Type B pancreatic cell (in vitro differentiated cells): ENCODE data around the gene CAND2. TPM values are rescaled to one million over a fixed set of nuclear protein-coding genes. Genes with fewer than 3 reads are reported as not detected.
"Not testable (repeated sequence)": the region's sequence is repeated elsewhere in the genome, so short reads cannot be mapped to it uniquely, and the experiment has no call there.

Experiments
- DNase-seq: peaks from one replicate; pipeline ENCODE4 v3.0.0; 2021; ENCODE audit warnings: mixed read lengths; ENCODE audit not compliant: unreplicated experiment; ENCODE audit errors: extremely low spot score
- H3K27ac Mint-ChIP-seq: 2 replicates; pipeline ENCODE4 v1.8.0; 2021; ENCODE audit warnings: mild to moderate bottlenecking, mixed read lengths
- H3K27me3 Mint-ChIP-seq: 2 replicates; pipeline ENCODE4 v1.8.0; 2021; ENCODE audit warnings: mixed read lengths
- H3K36me3 Mint-ChIP-seq: 2 replicates; pipeline ENCODE4 v1.8.0; 2021; ENCODE audit warnings: mixed read lengths
- H3K4me1 Mint-ChIP-seq: one replicate; pipeline ENCODE4 v1.8.0; 2021; ENCODE audit warnings: mixed read lengths; ENCODE audit not compliant: unreplicated experiment
- H3K4me3 Mint-ChIP-seq: 2 replicates; pipeline ENCODE4 v1.8.0; 2021; ENCODE audit warnings: mild to moderate bottlenecking, mixed read lengths
- H3K9me3 Mint-ChIP-seq: 2 replicates; pipeline ENCODE4 v1.8.0; 2021; ENCODE audit warnings: mixed read lengths
- total RNA-seq: library from RNA; stranded (reverse); gene quantifications from 2 replicates; pipeline ENCODE4 v1.2.1, GENCODE V29; 2021; ENCODE audit warnings: low replicate concordance
- TF ChIP-seq, protein P1 (sequence below): fragments of 200-600 bp; sonication (generic); conservative IDR thresholded peaks from 2 replicates; pipeline ENCODE4 v1.5.0; 2021; ENCODE audit warnings: antibody characterized with exemption, mild to moderate bottlenecking

CAND2 gene
- total RNA-seq, 1 donor from 2014 or later: 11.1 TPM

DNA sequence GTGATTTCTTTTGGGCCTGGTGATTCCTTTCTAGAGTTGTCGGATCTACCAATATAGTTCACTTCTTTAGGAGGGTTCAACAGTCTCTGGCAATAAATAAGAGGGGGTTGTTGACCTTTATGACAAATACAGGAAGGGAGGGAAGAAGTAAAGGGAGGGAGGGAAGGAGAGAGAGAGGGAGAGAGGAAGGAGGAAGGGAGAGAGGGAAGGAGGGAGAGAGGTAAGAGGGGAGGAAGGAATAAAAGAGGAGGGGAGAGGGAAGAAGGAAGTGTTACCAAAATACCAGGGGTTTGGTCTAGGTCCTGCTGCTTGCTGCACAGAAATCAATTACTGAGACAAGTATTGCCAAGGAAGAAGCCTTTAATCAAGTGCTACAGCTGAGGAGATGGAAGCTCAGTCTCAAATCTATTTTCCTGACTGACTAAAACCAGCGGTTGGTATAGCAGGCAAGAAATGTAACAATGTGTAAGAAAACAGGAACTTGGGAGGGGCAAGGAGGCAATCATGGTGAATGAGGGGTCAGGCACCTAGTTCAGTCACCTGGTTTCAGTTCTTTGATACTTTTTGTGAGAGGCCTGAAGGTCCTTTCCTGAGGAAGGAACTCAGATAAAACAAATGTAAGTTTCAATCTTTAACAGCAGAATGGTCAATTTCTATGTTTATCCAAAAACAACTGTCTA, 23.3 kb upstream of the CAND2 start:
- no peaks in the 10 kb centered on the region for H3K36me3 Mint-ChIP-seq
- peaks cover 2% of the 10 kb centered on the region for H3K27me3 Mint-ChIP-seq
- TF ChIP-seq, protein P1, sequence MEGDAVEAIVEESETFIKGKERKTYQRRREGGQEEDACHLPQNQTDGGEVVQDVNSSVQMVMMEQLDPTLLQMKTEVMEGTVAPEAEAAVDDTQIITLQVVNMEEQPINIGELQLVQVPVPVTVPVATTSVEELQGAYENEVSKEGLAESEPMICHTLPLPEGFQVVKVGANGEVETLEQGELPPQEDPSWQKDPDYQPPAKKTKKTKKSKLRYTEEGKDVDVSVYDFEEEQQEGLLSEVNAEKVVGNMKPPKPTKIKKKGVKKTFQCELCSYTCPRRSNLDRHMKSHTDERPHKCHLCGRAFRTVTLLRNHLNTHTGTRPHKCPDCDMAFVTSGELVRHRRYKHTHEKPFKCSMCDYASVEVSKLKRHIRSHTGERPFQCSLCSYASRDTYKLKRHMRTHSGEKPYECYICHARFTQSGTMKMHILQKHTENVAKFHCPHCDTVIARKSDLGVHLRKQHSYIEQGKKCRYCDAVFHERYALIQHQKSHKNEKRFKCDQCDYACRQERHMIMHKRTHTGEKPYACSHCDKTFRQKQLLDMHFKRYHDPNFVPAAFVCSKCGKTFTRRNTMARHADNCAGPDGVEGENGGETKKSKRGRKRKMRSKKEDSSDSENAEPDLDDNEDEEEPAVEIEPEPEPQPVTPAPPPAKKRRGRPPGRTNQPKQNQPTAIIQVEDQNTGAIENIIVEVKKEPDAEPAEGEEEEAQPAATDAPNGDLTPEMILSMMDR: no peak
- H3K27ac Mint-ChIP-seq: no peak overlapping the region
- H3K4me3 Mint-ChIP-seq: no peak overlapping the region
- H3K9me3 Mint-ChIP-seq: no peaks in the 10 kb centered on the region
- H3K4me1 Mint-ChIP-seq: peaks cover 9% of the 10 kb centered on the region
- no peak for DNase-seq

DNA sequence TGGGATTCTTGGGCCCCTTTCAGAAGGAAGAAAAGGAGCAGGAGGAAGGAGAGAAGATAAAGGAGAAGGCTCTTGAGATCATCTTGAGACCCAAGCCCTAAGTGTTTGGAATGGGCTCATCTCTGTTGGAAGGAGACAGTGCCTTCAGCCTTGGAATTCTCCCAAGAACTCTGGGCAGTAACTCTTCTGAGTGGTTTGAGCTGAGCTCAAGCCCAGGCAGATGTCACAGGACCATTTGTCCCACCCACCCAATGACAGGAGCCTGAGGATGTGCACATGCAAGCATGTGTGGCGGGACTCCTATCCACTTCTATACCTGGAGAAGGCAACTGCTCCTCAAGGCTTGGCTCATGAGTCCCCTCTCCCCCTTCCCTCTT, 22.8 kb upstream of the CAND2 start:
- DNase-seq: no peak
- TF ChIP-seq, protein P1: no peak
- Mint-ChIP-seq H3K36me3 (no peaks in the 10 kb centered on the region), H3K9me3 (no peaks in the 10 kb centered on the region), H3K27ac (no peak overlapping the region), H3K4me1 (peaks cover 9% of the 10 kb centered on the region), H3K27me3 (peaks cover 2% of the 10 kb centered on the region), H3K4me3 (no peak overlapping the region)

DNA sequence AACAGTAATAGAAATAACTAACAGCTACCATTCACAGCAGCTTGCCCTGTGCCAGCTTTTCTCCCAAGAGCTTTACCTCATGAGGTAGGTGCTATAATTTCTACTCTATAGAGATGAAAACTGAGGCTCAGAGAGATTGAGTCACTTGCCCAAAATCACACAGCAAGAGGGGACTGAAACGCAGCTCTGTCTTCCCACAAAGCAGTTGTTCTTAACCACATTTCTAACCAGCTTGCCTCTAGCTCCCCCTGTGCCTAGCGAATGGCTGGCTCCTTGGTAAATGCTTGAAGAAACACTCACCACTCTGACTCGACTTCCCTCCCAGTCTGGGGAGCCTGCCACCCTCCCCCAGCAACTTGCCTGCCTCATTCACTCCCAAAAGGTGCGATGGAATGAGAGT, 21.9 kb upstream of the CAND2 start:
- peaks cover 2% of the 10 kb centered on the region for H3K27me3 Mint-ChIP-seq
- H3K4me3 Mint-ChIP-seq: no peak overlapping the region
- peaks cover 9% of the 10 kb centered on the region for H3K4me1 Mint-ChIP-seq
- DNase-seq: no peak
- no peak overlapping the region for H3K27ac Mint-ChIP-seq
- no peaks in the 10 kb centered on the region for H3K36me3 Mint-ChIP-seq
- H3K9me3 Mint-ChIP-seq: no peaks in the 10 kb centered on the region
- TF ChIP-seq, protein P1: no peak

DNA sequence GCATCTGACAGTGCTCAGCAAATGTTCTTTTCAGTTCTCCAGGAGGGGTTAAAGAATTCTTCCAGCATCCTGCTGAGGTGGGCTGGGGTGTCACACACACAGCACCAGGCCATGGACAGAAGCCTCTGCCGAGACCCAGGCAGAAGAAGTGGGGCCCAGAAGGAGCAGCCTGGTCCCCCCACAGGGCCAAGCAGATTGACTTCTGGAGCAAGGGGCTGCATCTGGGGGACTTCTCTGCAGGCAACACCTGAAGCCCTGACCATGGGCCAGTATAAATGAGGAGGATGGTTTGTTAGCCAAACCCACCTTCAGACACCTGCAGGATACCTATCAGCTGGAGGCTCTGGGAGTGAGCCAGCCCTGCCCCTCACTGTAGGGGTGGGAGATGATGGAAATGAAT, 21.3 kb upstream of the CAND2 start:
- no peak for DNase-seq
- peaks cover 9% of the 10 kb centered on the region for H3K4me1 Mint-ChIP-seq
- TF ChIP-seq, protein P1: no peak
- H3K4me3 Mint-ChIP-seq: no peak overlapping the region
- H3K27ac Mint-ChIP-seq: no peak overlapping the region
- no peaks in the 10 kb centered on the region for H3K9me3 Mint-ChIP-seq
- peaks cover 2% of the 10 kb centered on the region for H3K27me3 Mint-ChIP-seq
- no peaks in the 10 kb centered on the region for H3K36me3 Mint-ChIP-seq

DNA sequence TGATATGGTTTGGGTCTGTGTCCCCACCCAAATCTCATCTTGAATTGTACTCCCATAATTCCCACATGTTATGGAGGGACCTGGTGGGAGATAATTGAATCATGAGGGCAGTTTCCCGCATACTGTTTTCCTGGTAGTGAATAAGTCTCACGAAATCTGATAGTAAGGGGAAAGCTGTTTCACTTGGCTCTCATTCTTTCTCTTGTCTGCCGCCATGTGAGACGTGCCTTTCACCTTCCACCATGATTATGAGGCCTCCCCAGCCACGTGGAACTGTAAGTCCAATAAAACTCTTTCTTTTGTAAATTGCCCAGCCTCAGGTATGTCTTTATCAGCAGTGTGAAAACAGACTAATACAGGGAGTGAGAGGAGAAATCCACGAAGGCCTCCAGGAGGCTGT, 20.5 kb upstream of the CAND2 start:
- H3K27me3 Mint-ChIP-seq, H3K9me3 Mint-ChIP-seq, H3K4me3 Mint-ChIP-seq, DNase-seq, H3K27ac Mint-ChIP-seq, H3K36me3 Mint-ChIP-seq: not testable (repeated sequence)
- H3K4me1 Mint-ChIP-seq: peaks cover 16% of the 10 kb centered on the region

DNA sequence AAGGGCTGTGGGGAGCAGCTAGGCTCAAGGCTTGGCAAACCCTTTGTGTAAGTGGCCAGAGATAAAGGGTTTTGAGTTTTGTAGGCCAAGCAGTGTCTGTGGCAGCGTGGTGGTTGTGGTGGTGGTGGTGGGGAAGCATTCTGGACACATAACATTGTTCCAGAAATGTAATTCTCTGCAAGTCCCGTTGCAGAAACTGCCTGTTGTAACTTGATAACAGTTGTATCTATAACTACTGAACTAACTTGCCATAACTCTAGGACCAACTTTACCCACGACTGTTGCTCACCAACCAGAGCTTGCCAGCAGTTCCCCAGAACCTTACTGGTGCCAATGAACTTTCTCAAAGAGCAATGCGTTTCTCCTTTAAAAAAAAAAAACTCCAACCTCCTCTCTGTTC, 19.3 kb upstream of the CAND2 start:
- H3K4me1 Mint-ChIP-seq: peaks cover 20% of the 10 kb centered on the region
- TF ChIP-seq, protein P1: no peak
- H3K9me3 Mint-ChIP-seq: no peaks in the 10 kb centered on the region
- H3K36me3 Mint-ChIP-seq: no peaks in the 10 kb centered on the region
- no peak overlapping the region for H3K27ac Mint-ChIP-seq
- no peak for DNase-seq
- peaks cover 2% of the 10 kb centered on the region for H3K27me3 Mint-ChIP-seq
- no peak overlapping the region for H3K4me3 Mint-ChIP-seq
